ENCODE measurements around the gene LRP1B.

Gene LRP1B

GRCh38 chr2:142041105-142041504 is 89.7 kb downstream of the LRP1B start:
- TF ChIP-seq ZNF274 (IDR thresholded peaks at IDR 0.05; ENCODE audit: low read depth, low read length): no peak
- no peak overlapping the region for H3K4me3 ChIP-seq (ENCODE audit: low read length)

- no peak overlapping the region for H3K4me3 ChIP-seq (ENCODE audit: low read length)
- TF ChIP-seq ZNF274 (IDR thresholded peaks at IDR 0.05; ENCODE audit: low read depth, low read length): no peak
Measured at GRCh38 chr2:142040556-142040955, 90.3 kb downstream of the LRP1B start.

- no peak overlapping the region for H3K4me3 ChIP-seq (ENCODE audit: low read length)
Measured at GRCh38 chr2:142038826-142039225, 92.0 kb downstream of the LRP1B start.

DNA sequence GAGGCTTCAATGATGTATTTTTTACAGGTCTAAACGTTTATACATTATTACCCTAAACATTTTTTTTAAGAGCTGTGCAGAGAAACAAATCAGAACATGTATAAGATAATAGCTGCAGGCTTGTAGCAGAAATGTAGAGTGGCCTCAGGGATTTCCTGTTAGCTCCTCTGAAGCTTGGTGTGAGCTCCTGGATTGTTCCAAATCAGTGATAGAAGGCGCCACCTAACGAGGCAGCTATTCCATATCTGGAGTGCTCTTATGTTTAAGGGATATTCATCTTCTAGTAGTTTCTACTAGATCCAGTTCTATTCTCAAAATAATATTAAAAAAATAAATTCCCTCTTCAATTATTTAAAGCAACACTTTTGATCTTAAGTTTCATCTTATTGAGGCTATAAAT is 93.1 kb downstream of the LRP1B start:
- no peak for TF ChIP-seq ZNF274 (IDR thresholded peaks at IDR 0.05; ENCODE audit: low read depth, low read length)
- H3K4me3 ChIP-seq (ENCODE audit: low read length): no peak overlapping the region

More at GRCh38 chr2:142038826-142039225, 92.0 kb downstream of the LRP1B start:
- TF ChIP-seq ZNF274 (IDR thresholded peaks at IDR 0.05; ENCODE audit: low read depth, low read length): no peak

- no peak for TF ChIP-seq ZNF274 (IDR thresholded peaks at IDR 0.05; ENCODE audit: low read depth, low read length)
- no peak overlapping the region for H3K4me3 ChIP-seq (ENCODE audit: low read length)
Measured at GRCh38 chr2:142037066-142037465, 93.8 kb downstream of the LRP1B start.

GRCh38 chr2:142033393-142033792 is 97.4 kb downstream of the LRP1B start:
- H3K4me3 ChIP-seq (ENCODE audit: low read length): no peak overlapping the region
- no peak for TF ChIP-seq ZNF274 (IDR thresholded peaks at IDR 0.05; ENCODE audit: low read depth, low read length)

- TF ChIP-seq ZNF274 (IDR thresholded peaks at IDR 0.05; ENCODE audit: low read depth, low read length): no peak
- H3K4me3 ChIP-seq (ENCODE audit: low read length): no peak overlapping the region
Measured at GRCh38 chr2:142031656-142032055, 99.2 kb downstream of the LRP1B start.

DNA sequence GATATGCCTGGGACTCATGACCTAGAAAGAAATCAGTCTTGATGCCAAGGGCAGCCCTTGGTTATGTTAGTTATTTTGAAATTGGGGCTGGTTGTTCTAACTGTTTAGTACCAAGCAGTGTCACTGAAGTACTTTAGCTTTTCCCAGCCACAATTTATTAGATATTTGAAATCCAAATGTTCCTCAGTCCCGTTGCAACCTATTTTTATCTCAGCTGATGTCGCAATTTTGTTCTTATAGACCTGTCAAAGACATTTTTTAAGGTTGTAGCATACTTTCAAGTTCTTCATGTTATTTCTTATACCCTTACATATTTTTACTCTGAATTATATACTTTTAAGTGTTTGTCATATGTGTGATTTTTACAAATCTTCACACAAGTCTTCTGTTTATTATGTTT is 100.1 kb downstream of the LRP1B start:
- no peak overlapping the region for H3K4me3 ChIP-seq (ENCODE audit: low read length)
- TF ChIP-seq ZNF274 (IDR thresholded peaks at IDR 0.05; ENCODE audit: low read depth, low read length): no peak

DNA sequence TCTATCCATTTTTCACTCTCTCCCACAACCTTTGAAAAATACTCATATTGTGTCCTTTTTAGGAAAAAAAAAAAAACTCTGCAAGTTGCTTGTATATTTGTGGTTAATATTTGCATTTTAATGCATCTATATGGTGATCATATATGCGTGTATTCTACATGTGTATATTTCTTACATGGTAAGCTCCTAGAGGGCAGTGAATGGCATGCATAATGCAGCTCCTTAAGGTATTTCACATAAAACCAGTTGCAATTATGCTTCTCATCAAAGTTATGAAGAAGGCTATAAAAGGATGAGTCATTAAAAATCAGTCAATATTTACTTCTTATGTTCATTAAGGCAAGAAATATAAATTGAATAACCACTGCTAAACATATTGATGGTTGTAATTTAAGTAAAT is 100.8 kb downstream of the LRP1B start:
- TF ChIP-seq ZNF274 (IDR thresholded peaks at IDR 0.05; ENCODE audit: low read depth, low read length): no peak
- no peak overlapping the region for H3K4me3 ChIP-seq (ENCODE audit: low read length)

DNA sequence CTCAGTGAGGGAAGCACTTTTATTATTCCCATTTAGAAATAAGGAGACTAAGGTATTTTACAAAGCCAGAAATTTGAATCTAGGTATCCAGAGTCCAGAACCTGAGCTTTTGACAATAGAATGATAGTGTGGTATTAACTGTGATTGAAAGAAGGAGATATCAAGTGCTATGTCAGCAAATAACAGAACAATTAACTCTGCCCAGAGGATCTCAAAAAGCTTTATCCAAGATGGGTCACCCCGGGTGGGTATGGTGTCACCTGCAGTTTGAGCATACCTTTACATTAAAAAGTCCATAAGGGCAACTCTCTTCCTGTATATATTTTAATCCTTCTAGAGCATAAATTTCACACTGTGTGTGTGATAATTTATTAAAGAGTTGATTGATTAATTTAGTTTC is 105.4 kb downstream of the LRP1B start:
- TF ChIP-seq ZNF274 (IDR thresholded peaks at IDR 0.05; ENCODE audit: low read depth, low read length): no peak
- no peak overlapping the region for H3K4me3 ChIP-seq (ENCODE audit: low read length)

DNA sequence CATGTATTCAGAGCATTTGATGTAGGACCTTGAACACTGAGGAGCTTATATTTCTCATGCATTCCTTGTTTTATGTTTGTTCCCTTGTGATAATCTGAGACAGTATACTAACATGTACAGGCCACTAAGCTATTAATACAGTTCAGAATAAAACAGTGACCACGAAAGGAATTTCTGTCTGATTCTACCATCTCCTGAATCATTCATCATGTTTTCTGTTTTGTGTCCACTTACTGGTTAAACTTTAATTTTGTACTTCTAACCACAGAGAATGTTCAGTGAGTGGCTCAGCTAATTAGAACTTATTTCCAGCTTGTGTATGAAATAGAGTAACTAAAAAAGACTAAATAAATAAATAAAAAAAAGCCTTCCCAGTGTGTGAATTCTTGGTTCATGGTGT is 110.4 kb downstream of the LRP1B start:
- no peak overlapping the region for H3K4me3 ChIP-seq (ENCODE audit: low read length)
- TF ChIP-seq ZNF274 (IDR thresholded peaks at IDR 0.05; ENCODE audit: low read depth, low read length): no peak

- H3K4me3 ChIP-seq (ENCODE audit: low read length): no peak overlapping the region
- TF ChIP-seq ZNF274 (IDR thresholded peaks at IDR 0.05; ENCODE audit: low read depth, low read length): no peak
Measured at GRCh38 chr2:142014536-142014935, 116.3 kb downstream of the LRP1B start.

- no peak overlapping the region for H3K4me3 ChIP-seq (ENCODE audit: low read length)
Measured at GRCh38 chr2:142012797-142013196, 118.0 kb downstream of the LRP1B start.

DNA sequence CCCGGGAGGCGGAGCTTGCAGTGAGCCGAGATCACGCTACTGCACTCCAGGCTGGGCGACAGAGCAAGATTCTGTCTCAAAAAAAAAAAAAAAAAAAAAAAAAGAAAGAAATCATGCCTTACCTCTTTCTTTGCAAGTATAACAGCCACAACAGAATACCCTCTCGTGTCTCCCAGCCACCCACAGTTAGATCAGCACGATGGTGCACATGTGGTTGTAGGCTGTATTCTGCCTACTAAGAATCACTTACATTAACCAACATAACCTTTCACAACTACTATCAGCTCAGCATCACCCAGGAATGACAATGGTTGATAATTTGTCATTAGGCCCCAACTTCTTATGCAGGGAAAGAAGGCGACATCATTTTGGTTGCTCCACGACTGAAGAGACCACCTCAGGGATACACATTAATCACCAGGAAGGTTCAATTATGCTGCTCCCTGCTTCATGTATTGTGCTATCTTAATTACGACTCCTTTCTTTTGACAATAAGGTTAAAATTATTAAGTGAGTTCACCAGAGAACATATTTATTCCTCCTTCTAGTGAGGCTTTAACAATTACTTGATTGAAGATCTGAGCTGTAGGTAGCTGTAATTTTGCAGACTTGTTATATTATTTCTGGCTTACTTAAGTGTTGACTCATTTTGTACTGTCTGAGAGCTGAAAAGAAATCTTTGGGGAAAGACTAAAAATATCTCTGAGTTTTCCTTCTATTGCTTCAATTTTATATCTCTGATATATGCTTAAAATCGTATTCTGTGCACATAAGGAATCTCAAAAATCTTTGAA is 120.1 kb downstream of the LRP1B start:
- TF ChIP-seq ZNF274 (IDR thresholded peaks at IDR 0.05; ENCODE audit: low read depth, low read length): no peak
- H3K4me3 ChIP-seq (ENCODE audit: low read length): no peak overlapping the region

More at GRCh38 chr2:142012797-142013196, 118.0 kb downstream of the LRP1B start:
- TF ChIP-seq ZNF274 (IDR thresholded peaks at IDR 0.05; ENCODE audit: low read depth, low read length): no peak

GRCh38 chr2:142008135-142008744 is 122.6 kb downstream of the LRP1B start:
- no peak for TF ChIP-seq ZNF274 (IDR thresholded peaks at IDR 0.05; ENCODE audit: low read depth, low read length)
- no peak overlapping the region for H3K4me3 ChIP-seq (ENCODE audit: low read length)

All from GM08714 (cell line).